Caco-2 (cell line): ENCODE results near the gene NDRG3. TPM values are rescaled to one million over a fixed set of nuclear protein-coding genes. Genes with fewer than 3 reads are reported as not detected.
A peak's percentile ranks its signal among the peaks of the same experiment; 100 is the strongest.
"Not testable (repeated sequence)": the region's sequence is repeated elsewhere in the genome, so short reads cannot be mapped to it uniquely, and the experiment has no call there.

Experiments
- BruUV-seq: library from RNA; stranded (reverse); fragments of 400-500 nt; replicated peaks from 2 replicates; lab custom pipeline; 2021; lab: Mats Ljungman, UMichigan
- CTCF ChIA-PET: fragments of 300-600 bp; sonication (Branson Sonifier 250); formaldehyde crosslinking; loops from one replicate; lab custom pipeline; 2022; ENCODE audit warnings: antibody characterized with exemption; lab: Charles Lee
- POLR2A ChIA-PET: fragments of 300-600 bp; sonication (Branson Sonifier 250); formaldehyde crosslinking; loops from one replicate; lab custom pipeline; 2022; ENCODE audit warnings: antibody characterized with exemption; lab: Charles Lee
- DNase-seq, 2 experiments: peaks; one replicate each; pipeline versions ENCODE4 v3.0.0 to v3.0.0-alpha.2; 2020 to 2022
- H3K27me3 ChIP-seq: replicated peaks from 2 replicates; pipeline ENCODE4 v1.6.0; 2011; ENCODE audit warnings: low read length; ENCODE audit not compliant: control insufficient read depth, insufficient read depth
- H3K36me3 ChIP-seq: 2 replicates; pipeline ENCODE4 v1.5.1; 2011; ENCODE audit warnings: low read length; ENCODE audit not compliant: control insufficient read depth, insufficient read depth
- H3K4me1 ChIP-seq: fragments of 250-450 bp; sonication (Bioruptor Pico); 2 replicates; pipeline ENCODE4 v1.5.1; 2020; ENCODE audit warnings: mild to moderate bottlenecking
- H3K4me3 ChIP-seq: 2 replicates; pipeline ENCODE4 v1.5.1; 2011; ENCODE audit warnings: low read depth, mild to moderate bottlenecking, control low read depth, low read length
- H3K9me3 ChIP-seq: fragments of 250-450 bp; sonication (Bioruptor Pico); 2 replicates; pipeline ENCODE4 v1.5.1; 2020; ENCODE audit warnings: mild to moderate bottlenecking, moderate library complexity
- H3K27ac Mint-ChIP-seq: one replicate; pipeline ENCODE4 v1.8.0; 2022; ENCODE audit warnings: mixed read lengths; ENCODE audit not compliant: unreplicated experiment
- H3K27me3 Mint-ChIP-seq: one replicate; pipeline ENCODE4 v1.8.0; 2022; ENCODE audit warnings: mixed read lengths; ENCODE audit not compliant: insufficient read depth, unreplicated experiment
- H3K36me3 Mint-ChIP-seq: one replicate; pipeline ENCODE4 v1.8.0; 2022; ENCODE audit warnings: mild to moderate bottlenecking, mixed read lengths; ENCODE audit not compliant: insufficient read depth, unreplicated experiment
- H3K4me1 Mint-ChIP-seq: one replicate; pipeline ENCODE4 v1.8.0; 2022; ENCODE audit warnings: low read depth, mixed read lengths; ENCODE audit not compliant: unreplicated experiment
- H3K4me3 Mint-ChIP-seq: one replicate; pipeline ENCODE4 v1.8.0; 2022; ENCODE audit warnings: mild to moderate bottlenecking, moderate library complexity, mixed read lengths; ENCODE audit not compliant: unreplicated experiment
- H3K9me3 Mint-ChIP-seq: one replicate; pipeline ENCODE4 v1.8.0; 2022; ENCODE audit warnings: mixed read lengths; ENCODE audit not compliant: unreplicated experiment
- CTCF ChIP-seq, 2 experiments: fragments of 200-600 bp in 1 of 2; IDR thresholded peaks; 1 replicate in 1 of 2; 2 replicates in 1 of 2; pipeline versions ENCODE4 v1.5.1 to v1.8.0; 2011 to 2022; ENCODE audit warnings: antibody characterized with exemption in 1 of 2, control low read depth in 1 of 2, inconsistent platforms in 1 of 2, low read depth in 1 of 2, low read length in 1 of 2, mild to moderate bottlenecking in 1 of 2, moderate library complexity in 1 of 2; ENCODE audit not compliant: insufficient read depth in 1 of 2, severe bottlenecking in 1 of 2, unreplicated experiment in 1 of 2
- intact Hi-C: fragments of 100-400 bp; cut with micrococcal nuclease; formaldehyde crosslinking; loops from one replicate; pipeline ENCODE4 v1.10.0; 2022; ENCODE audit not compliant: unreplicated experiment
- total RNA-seq: library from RNA; stranded (reverse); gene quantifications from 2 replicates; pipeline ENCODE4 v1.2.3, GENCODE V29; 2022

NDRG3 gene
- total RNA-seq, 1 experiment from 2014 or later: 41.5 TPM

GRCh38 chr20:36611625-36612024 is 134.3 kb downstream of the NDRG3 start:
- no peaks in the 10 kb centered on the region for H3K9me3 Mint-ChIP-seq
- peaks cover 79% of the 10 kb centered on the region for H3K36me3 Mint-ChIP-seq
- Histone ChIP-seq H3K4me3 (no peak overlapping the region), H3K36me3 (peaks cover 13% of the 10 kb centered on the region), H3K4me1 (peaks cover 14% of the 10 kb centered on the region), H3K9me3 (no peaks in the 10 kb centered on the region), H3K27me3 (no peaks in the 10 kb centered on the region)
- peaks cover 15% of the 10 kb centered on the region for H3K4me1 Mint-ChIP-seq
- DNase-seq: no peak
- no peaks in the 10 kb centered on the region for H3K27me3 Mint-ChIP-seq
- no TSS peak for BruUV-seq
- no peak for TF ChIP-seq CTCF (IDR thresholded peaks at IDR 0.05; ENCODE audit: insufficient read depth in 1 of 2, low read depth in 1 of 2, low read length in 1 of 2, severe bottlenecking in 1 of 2, unreplicated experiment in 1 of 2)
- H3K4me3 Mint-ChIP-seq: no peak overlapping the region
- ChIA-PET CTCF (interaction anchor here (0.8 to 1.2 kb wide), 3 partner anchors 110 to 163 kb away, joined by 3 to 4 read pairs (median 3); no protein-coding TSS in a partner anchor), POLR2A (interaction anchor here (0.6 kb wide), 1 partner anchor 295 kb away, joined by 3 read pairs; no protein-coding TSS in a partner anchor)
- H3K27ac Mint-ChIP-seq: no peak overlapping the region
- intact Hi-C loops: loop anchor here (1.0 kb wide), 3 partner anchors 118 to 163 kb away; no protein-coding TSS in a partner anchor

GRCh38 chr20:36608388-36608728 is 137.5 kb downstream of the NDRG3 start:
- peak overlapping the region; percentile 97 for H3K27ac Mint-ChIP-seq
- peaks cover 19% of the 10 kb centered on the region for H3K4me1 ChIP-seq
- H3K9me3 ChIP-seq, H3K36me3 ChIP-seq, H3K27me3 ChIP-seq, POLR2A ChIA-PET, DNase-seq, H3K9me3 Mint-ChIP-seq, H3K4me3 ChIP-seq, intact Hi-C loops, CTCF ChIA-PET, BruUV-seq, H3K27me3 Mint-ChIP-seq: not testable (repeated sequence)
- H3K36me3 Mint-ChIP-seq: peaks cover 88% of the 10 kb centered on the region
- H3K4me3 Mint-ChIP-seq: peak overlapping the region; percentile 91
- H3K4me1 Mint-ChIP-seq: peaks cover 17% of the 10 kb centered on the region

- no peak overlapping the region for H3K4me3 ChIP-seq
- no peaks in the 10 kb centered on the region for H3K9me3 ChIP-seq
- TF ChIP-seq CTCF (IDR thresholded peaks at IDR 0.05; ENCODE audit: insufficient read depth in 1 of 2, low read depth in 1 of 2, low read length in 1 of 2, severe bottlenecking in 1 of 2, unreplicated experiment in 1 of 2): no peak
- peak overlapping the region; percentile 97 for H3K27ac Mint-ChIP-seq
- H3K4me1 ChIP-seq: peaks cover 19% of the 10 kb centered on the region
- no peaks in the 10 kb centered on the region for H3K27me3 ChIP-seq
- peak overlapping the region; percentile 91 for H3K4me3 Mint-ChIP-seq
- ChIA-PET CTCF (no interaction called here), POLR2A (interaction anchor here (0.5 to 0.6 kb wide), 2 partner anchors 35 to 137 kb away, joined by 3 to 6 read pairs; no protein-coding TSS in a partner anchor)
- H3K27me3 Mint-ChIP-seq: no peaks in the 10 kb centered on the region
- peaks cover 82% of the 10 kb centered on the region for H3K36me3 Mint-ChIP-seq
- DNase-seq: peak; percentile 78 to 91
- H3K4me1 Mint-ChIP-seq: peaks cover 17% of the 10 kb centered on the region
- BruUV-seq: no TSS peak
- intact Hi-C loops: no loop called here
- peaks cover 8% of the 10 kb centered on the region for H3K36me3 ChIP-seq
- no peaks in the 10 kb centered on the region for H3K9me3 Mint-ChIP-seq
These were observed 138.1 kb downstream of the NDRG3 start for GRCh38 chr20:36607586-36608387.
